Limb (tissue), 2 donors: ENCODE data around the gene NQO2.
"Not testable (repeated sequence)": the region's sequence is repeated elsewhere in the genome, so short reads cannot be mapped to it uniquely, and the experiment has no call there.

ENCODE experiments used
- DNase-seq, 2 donors: peaks; one replicate each; pipeline ENCODE4 v3.0.0-alpha.2; 2016; ENCODE audit errors: extremely low spot score in 2 of 2

Gene NQO2

DNA sequence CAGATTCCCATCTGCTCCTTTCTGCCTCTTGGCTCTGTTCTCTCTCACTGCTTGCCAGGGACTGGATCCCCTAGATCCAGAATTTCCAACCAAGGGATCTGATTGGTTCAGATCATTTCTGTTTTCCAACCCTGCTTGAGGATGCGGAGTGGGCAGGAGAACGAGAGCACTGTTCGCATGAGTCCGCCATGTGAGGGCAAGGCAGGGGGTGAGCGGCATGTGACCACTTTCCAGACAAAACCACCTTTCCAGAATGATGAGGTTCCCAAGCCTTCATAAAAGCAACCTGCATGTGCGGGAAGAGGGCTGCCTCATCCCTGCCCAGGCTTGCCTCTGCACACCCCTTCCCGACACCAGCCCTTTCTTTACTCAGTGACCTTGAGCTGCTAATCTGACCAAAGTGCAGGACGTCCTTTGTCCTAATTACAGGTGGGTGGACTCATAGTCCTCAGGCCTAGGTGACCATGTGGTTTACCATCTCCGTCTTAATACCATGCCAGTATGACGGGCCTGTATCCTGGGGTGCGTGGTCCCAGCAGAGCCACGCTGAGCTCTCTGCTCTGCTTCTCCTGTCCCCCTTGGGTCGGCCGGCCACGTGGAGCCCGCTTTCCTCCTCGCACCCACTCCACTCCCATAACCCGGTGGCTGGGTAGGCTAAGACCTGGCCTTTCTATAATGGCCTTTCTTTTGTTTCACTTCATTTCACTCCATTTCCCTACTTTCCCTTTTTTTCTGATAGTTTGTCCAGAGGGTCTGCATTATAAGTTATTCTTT lies 14.4 kb downstream of the NQO2 start:
- no peak for DNase-seq

DNA sequence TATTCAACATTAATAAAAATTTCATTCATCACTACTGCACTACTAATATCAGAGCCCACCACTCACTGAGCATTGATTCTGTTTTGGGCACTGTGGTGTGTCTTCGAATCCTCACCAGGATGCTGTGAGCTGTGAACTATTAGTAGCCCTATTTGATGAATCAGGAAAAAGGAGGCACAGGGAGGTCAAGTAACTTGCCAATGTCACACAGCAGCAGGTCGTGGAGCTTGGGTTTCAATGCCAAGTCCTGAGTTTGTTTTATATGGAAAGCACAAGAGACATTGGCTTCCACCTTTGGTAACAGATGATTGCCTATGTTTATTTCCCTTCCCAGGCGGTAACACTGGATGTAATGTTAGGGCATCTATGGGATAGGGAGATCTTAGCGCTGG lies 15.0 kb downstream of the NQO2 start:
- no peak for DNase-seq

DNA sequence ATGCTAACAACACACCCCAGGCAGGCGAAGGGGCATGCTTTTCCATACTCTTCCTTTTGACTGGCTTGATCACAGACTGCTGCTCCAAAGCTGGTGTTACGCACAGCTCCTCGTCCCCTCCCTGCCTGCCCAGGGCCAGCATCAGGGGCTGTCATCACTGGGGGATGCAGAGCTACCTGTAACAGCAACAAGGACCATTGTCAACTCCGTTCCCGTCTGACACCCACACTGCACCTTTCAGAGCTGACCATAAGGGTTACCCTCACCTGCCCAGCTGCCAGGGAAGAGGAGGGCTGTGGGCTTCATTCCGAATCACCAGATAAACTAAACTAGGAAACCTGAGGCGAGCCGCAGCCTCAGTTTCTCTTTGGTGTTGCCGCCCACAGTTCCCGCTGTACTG lies 15.4 kb downstream of the NQO2 start:
- no peak for DNase-seq

DNA sequence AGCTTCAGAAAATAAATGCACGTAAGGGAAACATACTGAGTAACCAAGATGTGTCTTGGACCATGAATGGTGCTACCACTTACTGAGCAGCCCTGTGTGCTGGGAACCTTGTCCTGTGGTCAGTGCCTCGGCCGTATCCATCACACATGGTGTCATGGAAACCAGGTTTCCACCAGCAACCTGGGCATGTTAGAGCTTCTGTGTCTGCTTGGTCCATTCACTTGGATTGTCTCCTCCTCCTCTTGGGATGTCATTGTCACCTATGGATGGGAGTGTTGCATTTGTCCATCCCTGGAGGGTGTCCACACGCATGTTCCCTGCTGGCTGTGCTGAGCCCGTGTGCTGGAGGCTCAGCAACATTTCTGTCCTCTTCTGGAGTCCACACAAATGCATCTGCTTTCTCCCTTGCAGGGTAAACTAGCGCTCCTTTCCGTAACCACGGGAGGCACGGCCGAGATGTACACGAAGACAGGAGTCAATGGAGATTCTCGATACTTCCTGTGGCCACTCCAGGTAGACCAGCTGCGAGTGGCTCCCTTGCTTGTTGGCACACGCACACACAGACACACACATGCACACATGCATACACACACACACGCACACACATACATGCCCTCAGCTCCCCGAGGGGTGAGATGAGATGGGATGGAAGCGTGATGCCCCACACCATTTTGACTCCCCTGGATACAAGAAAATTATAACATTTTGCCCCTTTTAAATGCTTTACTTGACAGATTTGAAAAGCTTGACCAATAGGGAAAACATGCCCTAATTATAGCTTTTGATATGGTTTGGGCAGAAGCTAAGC lies 17.0 kb downstream of the NQO2 start:
- no peak for DNase-seq

DNA sequence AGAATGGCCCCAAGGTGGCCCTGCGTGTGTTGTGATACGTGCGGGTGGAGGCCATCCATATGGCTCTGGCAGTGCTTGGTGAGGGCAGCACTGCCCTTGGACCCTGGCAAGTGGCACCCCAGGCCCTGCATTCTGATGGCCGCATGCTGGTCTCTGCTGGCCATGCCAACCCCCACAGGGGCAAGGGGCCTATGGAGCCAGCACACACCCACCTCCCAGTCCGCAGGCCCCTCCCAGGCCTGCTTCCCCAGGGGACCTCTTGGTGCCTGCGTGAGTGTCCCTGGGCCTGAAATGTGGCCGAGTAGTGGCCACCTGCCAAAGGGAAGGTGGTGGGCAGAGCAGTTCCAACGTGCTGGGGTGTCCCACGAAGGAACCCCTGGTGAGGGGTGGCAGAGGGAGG lies 17.6 kb downstream of the NQO2 start:
- no peak for DNase-seq

DNA sequence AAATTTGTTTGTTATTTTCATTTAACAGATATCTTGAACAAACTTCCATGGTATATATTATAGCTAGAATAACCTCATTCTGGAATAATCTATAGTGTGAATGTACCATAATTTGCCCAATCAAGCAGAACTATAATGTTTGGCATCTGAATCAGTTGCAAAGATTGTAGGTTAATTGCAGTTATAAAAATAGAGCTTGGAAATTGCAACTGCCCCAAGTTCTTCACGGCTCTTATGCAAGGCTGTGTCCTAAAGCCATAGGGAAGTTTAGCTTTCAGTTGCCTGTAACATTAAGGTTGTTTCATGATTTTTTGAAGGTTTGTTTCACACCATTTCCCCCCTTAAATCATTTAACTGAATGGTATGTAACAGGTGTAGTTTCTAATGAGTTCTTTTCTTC lies 19.4 kb downstream of the NQO2 start:
- no peak for DNase-seq

DNA sequence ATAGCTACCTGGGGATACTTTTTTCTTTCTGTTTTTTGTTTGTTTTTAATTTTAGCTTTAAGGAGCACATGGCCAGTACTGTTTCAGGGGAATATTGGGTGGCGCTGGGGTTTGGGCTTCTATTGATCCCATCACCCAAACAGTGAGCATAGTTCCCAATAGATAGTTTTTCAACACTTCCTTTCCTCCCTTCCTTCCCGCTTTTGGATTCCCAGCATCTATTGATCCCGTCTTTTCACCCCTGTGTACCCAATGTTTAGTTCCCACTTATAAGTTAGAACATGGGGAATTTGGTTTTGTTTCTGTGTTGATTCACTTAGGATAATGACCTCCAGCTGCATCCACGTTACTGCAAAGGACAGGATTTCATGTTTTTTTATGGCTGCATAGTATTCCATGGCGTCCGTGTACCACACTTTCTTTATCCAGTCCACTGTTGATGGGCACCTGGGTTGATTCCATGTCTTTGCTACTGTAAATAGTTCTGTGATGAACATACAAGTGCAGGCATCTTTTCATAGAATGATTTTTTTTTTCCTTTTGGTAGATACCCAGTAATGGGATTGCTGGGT lies 20.1 kb downstream of the NQO2 start:
- DNase-seq = no peak

DNA sequence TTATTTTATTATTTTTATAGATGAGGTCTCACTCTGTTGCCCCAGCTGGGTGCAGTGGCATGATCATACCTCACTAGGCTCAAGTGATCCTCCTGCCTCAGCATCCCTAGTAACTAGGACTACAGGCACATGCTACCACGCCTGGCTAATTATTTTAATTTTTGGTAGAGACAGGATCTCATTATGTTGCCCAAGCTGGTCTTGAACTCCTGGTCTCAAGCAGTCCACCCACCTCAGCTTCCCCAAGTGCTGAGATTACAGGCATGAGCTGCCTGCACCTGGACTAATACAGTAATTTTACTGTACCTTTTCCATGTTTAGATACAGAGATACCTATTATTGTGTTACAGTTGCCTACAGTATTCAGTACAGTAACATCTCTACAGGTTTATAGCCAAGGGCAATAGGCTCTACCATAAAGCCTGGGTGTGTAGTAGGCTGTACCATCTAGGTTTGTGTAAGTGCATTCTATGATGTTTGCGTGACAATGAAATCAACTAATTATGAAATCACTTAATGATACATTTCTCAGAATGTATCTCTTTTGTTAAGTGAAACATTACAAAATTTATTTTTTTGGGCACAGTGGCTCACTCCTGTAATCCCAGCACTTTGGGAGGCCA lies 21.4 kb downstream of the NQO2 start:
- not testable (repeated sequence) for DNase-seq

DNA sequence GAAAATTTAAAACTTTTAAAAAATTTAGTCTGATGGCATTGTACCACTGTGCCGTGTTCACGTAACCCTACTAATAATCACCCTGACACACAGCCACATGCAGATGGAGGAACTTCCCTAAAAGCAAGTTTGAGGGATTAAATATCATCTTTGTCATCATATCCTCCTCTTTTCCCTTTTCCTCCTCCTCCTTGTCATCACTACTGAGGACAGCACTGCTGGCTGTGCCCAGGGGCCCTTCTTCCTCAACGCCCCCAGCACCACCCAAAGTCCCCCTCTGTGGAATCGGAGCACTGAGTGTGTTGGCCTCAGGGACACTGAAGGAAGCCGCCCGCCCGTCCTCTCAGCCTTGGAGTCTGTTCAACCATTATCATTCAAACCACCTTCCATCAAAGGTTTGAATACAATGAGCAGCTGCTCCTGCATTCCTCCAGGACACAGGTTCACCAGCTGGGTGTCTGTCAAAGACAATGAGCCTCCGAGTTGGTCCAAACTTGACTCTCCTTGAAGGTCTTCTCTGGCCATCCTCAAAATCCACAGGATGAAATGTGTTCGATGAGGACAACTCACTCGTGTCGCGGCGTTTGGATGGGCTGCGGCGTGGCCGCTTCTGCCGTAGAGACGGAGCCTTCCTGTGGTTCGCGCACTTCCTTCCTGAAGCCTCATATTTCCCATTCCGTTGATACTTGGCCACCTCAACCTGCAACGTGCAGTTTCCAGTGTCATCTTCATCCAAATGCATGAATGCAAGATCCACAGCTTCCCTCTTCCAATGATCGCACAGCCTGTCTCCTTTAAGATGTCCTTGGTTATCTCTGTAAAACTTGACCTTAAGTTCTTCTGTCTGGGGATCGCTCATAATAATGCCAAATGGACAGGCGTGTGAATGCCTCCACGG lies 23.3 kb downstream of the NQO2 start:
- DNase-seq = no peak

DNA sequence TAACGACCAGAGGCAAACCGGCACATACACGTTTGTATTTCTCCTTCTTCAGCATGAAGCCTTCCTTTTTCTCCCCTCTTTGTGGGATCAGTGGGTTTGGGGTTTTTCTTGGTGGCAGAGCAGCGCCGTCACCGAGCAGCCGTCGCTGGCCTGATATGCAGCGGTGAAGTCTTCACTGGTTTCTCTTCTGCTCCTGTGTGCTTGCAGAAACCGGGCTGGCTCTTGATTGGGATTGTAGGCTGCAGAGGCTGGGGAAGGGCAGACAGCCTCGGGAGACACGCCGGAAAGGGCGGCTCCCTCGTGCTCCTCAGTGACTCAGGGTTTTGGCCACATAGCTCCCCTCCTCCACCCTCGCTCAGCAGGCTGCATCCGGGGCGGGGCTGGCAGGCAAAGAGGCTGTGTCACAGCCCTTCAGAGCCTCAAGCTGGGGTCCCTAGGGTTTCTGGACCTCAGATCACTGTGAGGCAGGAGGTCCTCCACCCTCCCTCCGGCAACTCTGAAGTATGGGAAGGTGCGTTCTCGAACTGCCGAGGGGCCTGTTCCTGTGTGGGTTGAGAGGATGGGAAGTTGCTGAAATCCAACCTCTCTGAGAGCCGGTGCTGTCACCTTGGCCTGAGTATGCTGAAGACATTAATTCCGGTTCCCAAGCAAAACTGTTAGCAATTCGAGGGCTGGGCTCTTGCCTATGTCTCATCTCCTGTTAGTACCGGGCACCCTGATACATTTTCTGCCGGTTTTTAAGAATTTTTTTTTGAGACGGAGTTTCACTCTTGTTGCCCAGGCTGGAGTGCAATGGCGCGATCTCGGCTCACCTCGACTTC lies 24.2 kb downstream of the NQO2 start:
- peak; percentile 51 to 53 for DNase-seq

DNA sequence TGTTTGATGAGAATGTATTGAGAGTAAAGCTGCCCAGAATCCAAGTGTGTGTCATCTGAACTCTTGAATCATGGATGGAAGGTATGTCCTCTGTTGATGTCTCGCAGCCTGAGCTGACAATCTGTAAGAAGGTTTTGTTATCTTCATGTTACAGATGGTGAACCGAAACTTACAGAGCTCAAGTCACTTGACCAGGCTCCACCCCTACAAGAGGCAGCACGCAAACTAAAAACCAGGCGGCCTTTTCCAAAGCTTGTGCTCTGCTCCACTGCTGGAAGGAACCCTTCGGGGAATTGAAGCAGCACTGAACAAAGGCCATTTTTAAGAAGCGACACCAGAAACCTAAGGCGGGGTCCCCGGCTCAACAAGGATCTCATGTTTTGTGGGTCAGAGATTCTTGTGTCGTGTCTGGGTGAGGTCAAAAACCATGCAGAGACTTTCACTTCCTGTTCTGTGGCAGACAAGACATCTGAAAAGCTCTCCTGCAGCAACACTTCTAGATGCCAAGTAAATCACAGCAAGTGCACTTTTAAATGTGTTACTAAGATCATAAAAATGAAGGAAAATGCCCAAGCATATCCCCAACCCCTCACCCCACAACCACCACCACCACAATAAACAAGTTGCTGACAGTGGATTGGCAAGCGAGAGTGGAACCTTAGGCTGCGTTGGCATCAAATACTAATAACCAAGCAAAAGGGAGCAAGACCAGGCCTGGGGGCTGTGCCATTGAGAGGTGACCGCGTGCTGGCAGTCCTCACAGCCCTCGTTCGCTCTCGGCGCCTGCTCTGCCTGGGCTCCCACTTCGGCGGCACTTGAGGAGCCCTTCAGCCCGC lies 27.3 kb downstream of the NQO2 start:
- no peak for DNase-seq

DNA sequence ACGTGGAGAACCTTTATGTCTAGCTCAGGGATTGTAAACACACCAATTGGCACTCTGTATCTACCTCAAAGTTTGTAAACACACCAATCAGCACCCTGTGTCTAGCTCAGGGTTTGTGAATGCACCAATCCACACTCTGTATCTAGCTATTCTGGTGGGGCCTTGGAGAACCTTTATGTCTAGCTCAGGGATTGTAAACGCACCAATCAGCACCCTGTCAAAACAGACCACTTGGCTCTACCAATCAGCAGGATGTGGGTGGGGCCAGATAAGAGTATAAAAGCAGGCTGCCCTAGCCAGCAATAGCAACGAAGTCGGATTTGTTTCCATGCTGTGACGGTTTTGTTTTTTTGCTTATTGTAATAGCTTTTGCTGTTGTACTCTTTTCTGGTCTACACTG lies 28.5 kb downstream of the NQO2 start:
- not testable (repeated sequence) for DNase-seq

DNA sequence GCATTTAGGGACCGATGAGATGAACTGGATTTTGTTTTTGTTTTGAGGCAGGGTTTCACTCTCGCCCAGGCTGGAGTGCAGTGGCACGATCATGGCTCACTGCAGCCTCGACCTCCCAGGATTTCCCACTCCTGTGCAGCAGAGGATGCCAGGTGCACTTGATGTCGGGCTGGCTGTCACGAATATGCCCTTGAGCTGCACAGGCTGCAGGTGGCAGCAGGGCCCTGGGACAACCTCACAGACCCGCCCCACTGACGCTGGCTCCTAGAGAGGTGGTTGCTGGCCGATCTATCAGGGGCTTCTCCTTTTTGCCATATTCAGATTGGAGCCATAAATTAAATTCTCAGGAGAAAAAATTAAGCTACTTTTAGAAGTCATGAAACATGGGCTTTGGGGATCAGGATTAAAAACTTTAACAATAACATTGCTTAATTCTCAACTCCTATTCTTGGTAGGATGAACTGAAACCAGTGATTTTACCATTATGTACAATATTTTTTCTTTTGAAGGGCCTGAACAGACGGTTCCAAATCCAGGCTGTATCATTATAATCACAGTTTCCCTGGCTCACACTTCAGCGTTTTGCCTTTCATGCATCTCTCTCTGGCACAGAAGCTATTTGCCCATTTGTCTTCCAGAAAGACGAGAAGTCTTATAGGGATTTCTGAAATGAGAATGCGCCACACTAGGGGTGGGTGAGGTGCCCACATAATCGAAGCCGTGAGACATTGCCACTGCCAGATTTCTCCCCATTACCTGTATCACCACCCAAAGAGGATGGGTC lies 32.4 kb downstream of the NQO2 start:
- DNase-seq = no peak

DNA sequence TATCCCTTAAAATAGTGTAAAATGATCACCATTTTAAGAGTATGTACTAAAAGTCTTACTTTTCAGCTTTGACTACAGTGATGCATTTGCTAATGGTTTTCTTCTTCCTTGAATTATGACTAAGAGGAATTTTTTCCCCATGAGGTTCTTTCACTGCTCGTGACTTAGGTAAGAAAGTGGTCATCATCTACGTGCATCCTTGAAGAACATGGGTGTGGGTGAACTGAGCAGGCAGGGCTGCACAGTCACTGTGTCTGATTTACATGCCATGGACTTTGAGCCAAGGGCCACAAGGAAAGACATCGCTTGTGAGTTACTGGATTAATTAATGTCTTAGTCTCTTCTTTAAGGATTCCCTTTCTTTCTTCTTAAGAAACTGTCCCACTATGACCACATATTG lies 33.3 kb downstream of the NQO2 start:
- DNase-seq = no peak

DNA sequence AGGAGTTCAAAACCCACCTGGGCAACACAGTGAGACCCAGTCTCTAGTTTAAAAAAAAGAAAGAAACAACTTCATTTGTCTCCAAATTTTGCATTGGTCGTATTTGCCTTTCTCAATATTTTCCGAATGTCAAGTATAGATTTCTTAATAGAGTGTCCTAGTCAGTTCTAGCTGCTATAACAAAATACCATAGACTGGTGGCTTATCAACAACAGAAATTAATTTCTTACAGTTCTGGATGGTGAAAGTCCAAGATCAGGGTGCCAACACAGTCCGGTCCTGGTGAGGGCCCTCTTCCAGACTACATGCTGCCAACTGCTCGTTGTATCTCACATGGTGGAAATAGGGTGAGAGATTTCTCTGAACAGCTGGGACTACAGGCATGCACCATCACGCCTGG lies 34.0 kb downstream of the NQO2 start:
- no peak for DNase-seq

DNA sequence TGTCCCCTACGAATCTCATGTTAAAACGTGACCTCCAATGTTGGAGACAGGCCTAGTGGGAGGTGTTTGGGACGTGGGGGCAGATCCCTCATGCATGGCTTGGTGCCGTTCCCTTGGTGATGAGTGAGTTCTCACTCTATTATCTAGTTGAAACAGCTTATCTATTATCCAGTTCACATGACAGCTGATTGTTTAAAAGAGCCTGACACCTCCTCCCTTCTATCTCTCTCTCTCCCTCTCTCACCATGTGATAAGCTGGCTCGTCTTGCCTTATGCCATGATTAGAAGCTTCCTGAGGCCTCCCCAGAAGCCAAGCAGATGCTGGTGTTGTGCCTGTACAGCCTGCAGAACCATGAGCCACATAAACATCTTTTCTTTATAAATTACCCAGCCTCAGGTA lies 35.7 kb downstream of the NQO2 start:
- DNase-seq = no peak

DNA sequence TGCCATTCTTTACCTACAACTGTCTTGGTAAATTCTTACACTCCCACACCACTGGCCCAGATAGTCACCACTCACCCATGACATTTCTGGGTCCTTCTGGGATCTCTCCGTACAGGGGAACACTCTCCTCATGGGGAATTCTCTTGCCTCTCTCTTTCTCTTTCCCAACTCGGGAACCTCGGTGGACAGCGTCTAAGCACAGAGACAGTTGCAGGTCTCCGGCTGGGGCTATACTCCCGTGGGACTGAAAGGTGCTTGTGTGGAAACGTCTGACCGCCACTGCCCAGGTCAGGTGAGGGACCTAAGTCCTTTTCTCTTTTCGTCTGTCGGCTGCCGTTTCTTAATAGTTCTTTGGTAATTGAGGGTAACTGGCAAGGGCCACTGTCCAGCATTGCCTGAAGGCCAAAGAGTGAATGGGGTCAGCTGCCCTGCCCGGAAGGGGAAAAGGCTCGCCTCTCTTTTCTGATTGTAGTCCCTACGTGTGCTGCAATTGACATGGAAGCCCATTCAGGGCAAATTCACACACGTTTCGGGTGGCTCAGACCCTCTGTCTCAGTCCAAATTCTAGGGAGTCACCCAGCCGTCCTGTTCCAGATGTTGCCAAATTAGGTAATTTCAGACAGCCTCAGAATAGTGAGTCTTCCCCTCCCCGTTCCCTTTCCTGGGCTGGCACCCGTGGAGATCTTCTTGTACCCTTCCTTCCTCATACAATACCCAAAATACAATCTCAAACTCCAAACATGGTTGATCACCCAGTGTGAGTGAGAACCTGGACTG lies 37.4 kb downstream of the NQO2 start:
- DNase-seq = no peak
